ENCODE data around the gene CSNK1G2. TPM values are rescaled to one million over a fixed set of nuclear protein-coding genes. Genes with fewer than 3 reads are reported as not detected.

CSNK1G2 gene
- polyA plus RNA-seq, 1 donor from 2014 or later = 110 TPM

- no peak overlapping the region for H3K4me2 ChIP-seq (ENCODE audit: low read length)
- H3K27ac ChIP-seq (ENCODE audit: low read length) = no peak overlapping the region
- H3K4me3 ChIP-seq (ENCODE audit: low read length) = no peak overlapping the region
- no peak for TF ChIP-seq REST (IDR thresholded peaks at IDR 0.05; ENCODE audit: borderline replicate concordance)
- no peak for TF ChIP-seq EZH2 (IDR thresholded peaks at IDR 0.05; ENCODE audit: borderline replicate concordance, insufficient read depth, low read length, poor library complexity, severe bottlenecking)
- TF ChIP-seq MXI1 (conservative IDR thresholded peaks at IDR 0.05; ENCODE audit: poor library complexity, severe bottlenecking) = no peak
- H3K27me3 ChIP-seq (ENCODE audit: insufficient read depth, low read depth, low read length) = no peaks in the 10 kb centered on the region
- H2AFZ ChIP-seq (ENCODE audit: low read depth, low read length) = no peak overlapping the region
- H3K36me3 ChIP-seq (ENCODE audit: insufficient read depth, low read length) = peaks cover 8% of the 10 kb centered on the region
- H3F3A ChIP-seq (ENCODE audit: insufficient read depth, low read length, poor library complexity, severe bottlenecking) = no peaks in the 10 kb centered on the region
- no peaks in the 10 kb centered on the region for H3K9me2 ChIP-seq (ENCODE audit: insufficient read depth, low read length)
- H4K20me1 ChIP-seq (ENCODE audit: insufficient read depth) = no peaks in the 10 kb centered on the region
- no peak overlapping the region for H3K9ac ChIP-seq (ENCODE audit: low read length)
- H3K9me3 ChIP-seq (ENCODE audit: low read length) = no peaks in the 10 kb centered on the region
- no peaks in the 10 kb centered on the region for H3K79me2 ChIP-seq (replicated peaks; ENCODE audit: insufficient read depth, low read length)
Measured at GRCh38 chr19:1997353-1998233, 56.6 kb downstream of the CSNK1G2 start.

GRCh38 chr19:1998712-1999708 is 58.0 kb downstream of the CSNK1G2 start:
- H3K36me3 ChIP-seq (ENCODE audit: insufficient read depth, low read length) = peaks cover 8% of the 10 kb centered on the region

More at GRCh38 chr19:1998712-1999708, 58.0 kb downstream of the CSNK1G2 start:
- no peak overlapping the region for H3K9ac ChIP-seq (ENCODE audit: low read length)
- H2AFZ ChIP-seq (ENCODE audit: low read depth, low read length) = no peak overlapping the region
- H3K79me2 ChIP-seq (replicated peaks; ENCODE audit: insufficient read depth, low read length) = no peaks in the 10 kb centered on the region
- H3F3A ChIP-seq (ENCODE audit: insufficient read depth, low read length, poor library complexity, severe bottlenecking) = no peaks in the 10 kb centered on the region
- TF ChIP-seq POLR2AphosphoS5 (IDR thresholded peaks at IDR 0.05) (no peak), EZH2 (IDR thresholded peaks at IDR 0.05; ENCODE audit: borderline replicate concordance, insufficient read depth, low read length, poor library complexity, severe bottlenecking) (no peak), SMC3 (conservative IDR thresholded peaks at IDR 0.05; ENCODE audit: poor library complexity) (no peak), TAF1 (IDR thresholded peaks at IDR 0.05; ENCODE audit: low read depth) (no peak), RAD21 (conservative IDR thresholded peaks at IDR 0.05) (no peak), CTCF (IDR thresholded peaks at IDR 0.05; ENCODE audit: poor library complexity, severe bottlenecking) (no peak), EP300 (conservative IDR thresholded peaks at IDR 0.05; ENCODE audit: poor library complexity, severe bottlenecking) (no peak), REST (IDR thresholded peaks at IDR 0.05; ENCODE audit: borderline replicate concordance) (no peak), MXI1 (conservative IDR thresholded peaks at IDR 0.05; ENCODE audit: poor library complexity, severe bottlenecking) (no peak)
- H3K27me3 ChIP-seq (ENCODE audit: insufficient read depth, low read depth, low read length) = no peaks in the 10 kb centered on the region
- H3K9me2 ChIP-seq (ENCODE audit: insufficient read depth, low read length) = no peaks in the 10 kb centered on the region
- no peaks in the 10 kb centered on the region for H3K9me3 ChIP-seq (ENCODE audit: low read length)
- no peak overlapping the region for H3K4me2 ChIP-seq (ENCODE audit: low read length)
- no peak overlapping the region for H3K27ac ChIP-seq (ENCODE audit: low read length)
- H3K4me3 ChIP-seq (ENCODE audit: low read length) = no peak overlapping the region
- H4K20me1 ChIP-seq (ENCODE audit: insufficient read depth) = no peaks in the 10 kb centered on the region

All from neural cell (in vitro differentiated cells).